Nephron (organoid): ENCODE measurements around the gene GLIS1.
A peak's percentile ranks its signal among the peaks of the same experiment; 100 is the strongest.

Experiments
- H3K27ac Mint-ChIP-seq, 3 experiments: 2 replicates each; pipeline ENCODE4 v1.8.0; 2020; ENCODE audit warnings: mixed read lengths in 3 of 3, mild to moderate bottlenecking in 2 of 3, moderate library complexity in 1 of 3
- H3K27me3 Mint-ChIP-seq: 2 replicates; pipeline ENCODE4 v1.8.0; 2021; ENCODE audit warnings: low read depth, mild to moderate bottlenecking, moderate library complexity, mixed read lengths
- H3K36me3 Mint-ChIP-seq: 2 replicates; pipeline ENCODE4 v1.8.0; 2020; ENCODE audit warnings: low read depth, mixed read lengths
- H3K4me1 Mint-ChIP-seq: 2 replicates; pipeline ENCODE4 v1.8.0; 2020; ENCODE audit warnings: mixed read lengths
- H3K4me3 Mint-ChIP-seq, 3 experiments: 2 replicates each; pipeline ENCODE4 v1.8.0; 2020; ENCODE audit warnings: mild to moderate bottlenecking in 3 of 3, mixed read lengths in 3 of 3, moderate library complexity in 2 of 3
- H3K9me3 Mint-ChIP-seq: 2 replicates; pipeline ENCODE4 v1.8.0; 2020; ENCODE audit warnings: mixed read lengths
- TF ChIP-seq, protein P1 (sequence below), 3 experiments: fragments of 200-600 bp; sonication (generic); IDR thresholded peaks; one replicate each; pipeline ENCODE4 v1.5.0; 2021; ENCODE audit warnings: antibody characterized with exemption in 3 of 3; ENCODE audit not compliant: unreplicated experiment in 3 of 3

The GLIS1 gene

DNA sequence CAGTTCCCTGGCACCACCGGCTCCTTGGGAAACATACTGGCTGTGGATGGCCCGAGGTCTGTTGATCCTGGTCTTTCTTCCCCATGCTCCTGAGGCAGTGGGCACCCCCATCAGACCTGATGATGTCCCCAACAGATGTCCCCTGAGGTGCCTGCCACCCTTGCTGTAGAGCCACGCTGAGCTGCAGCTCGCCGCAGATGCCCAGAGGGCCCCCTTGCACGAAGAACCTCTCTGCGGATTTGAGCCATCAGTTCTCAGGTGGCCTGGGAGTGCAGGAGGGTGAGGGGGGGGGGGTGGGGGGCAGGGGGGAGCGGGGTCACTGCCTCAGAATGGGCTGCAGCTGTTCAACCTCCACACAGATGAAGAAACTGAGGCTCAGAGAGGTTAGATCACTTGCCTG, 60.9 kb downstream of the GLIS1 start:
- TF ChIP-seq, protein P1, sequence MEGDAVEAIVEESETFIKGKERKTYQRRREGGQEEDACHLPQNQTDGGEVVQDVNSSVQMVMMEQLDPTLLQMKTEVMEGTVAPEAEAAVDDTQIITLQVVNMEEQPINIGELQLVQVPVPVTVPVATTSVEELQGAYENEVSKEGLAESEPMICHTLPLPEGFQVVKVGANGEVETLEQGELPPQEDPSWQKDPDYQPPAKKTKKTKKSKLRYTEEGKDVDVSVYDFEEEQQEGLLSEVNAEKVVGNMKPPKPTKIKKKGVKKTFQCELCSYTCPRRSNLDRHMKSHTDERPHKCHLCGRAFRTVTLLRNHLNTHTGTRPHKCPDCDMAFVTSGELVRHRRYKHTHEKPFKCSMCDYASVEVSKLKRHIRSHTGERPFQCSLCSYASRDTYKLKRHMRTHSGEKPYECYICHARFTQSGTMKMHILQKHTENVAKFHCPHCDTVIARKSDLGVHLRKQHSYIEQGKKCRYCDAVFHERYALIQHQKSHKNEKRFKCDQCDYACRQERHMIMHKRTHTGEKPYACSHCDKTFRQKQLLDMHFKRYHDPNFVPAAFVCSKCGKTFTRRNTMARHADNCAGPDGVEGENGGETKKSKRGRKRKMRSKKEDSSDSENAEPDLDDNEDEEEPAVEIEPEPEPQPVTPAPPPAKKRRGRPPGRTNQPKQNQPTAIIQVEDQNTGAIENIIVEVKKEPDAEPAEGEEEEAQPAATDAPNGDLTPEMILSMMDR (IDR thresholded peaks at IDR 0.05; ENCODE audit: unreplicated experiment in 3 of 3) = no peak
- peaks cover 50% of the 10 kb centered on the region for H3K27me3 Mint-ChIP-seq
- no peaks in the 10 kb centered on the region for H3K9me3 Mint-ChIP-seq
- peaks cover 41% of the 10 kb centered on the region for H3K4me1 Mint-ChIP-seq
- no peak overlapping the region for H3K4me3 Mint-ChIP-seq
- H3K27ac Mint-ChIP-seq = no peak overlapping the region
- no peaks in the 10 kb centered on the region for H3K36me3 Mint-ChIP-seq

DNA sequence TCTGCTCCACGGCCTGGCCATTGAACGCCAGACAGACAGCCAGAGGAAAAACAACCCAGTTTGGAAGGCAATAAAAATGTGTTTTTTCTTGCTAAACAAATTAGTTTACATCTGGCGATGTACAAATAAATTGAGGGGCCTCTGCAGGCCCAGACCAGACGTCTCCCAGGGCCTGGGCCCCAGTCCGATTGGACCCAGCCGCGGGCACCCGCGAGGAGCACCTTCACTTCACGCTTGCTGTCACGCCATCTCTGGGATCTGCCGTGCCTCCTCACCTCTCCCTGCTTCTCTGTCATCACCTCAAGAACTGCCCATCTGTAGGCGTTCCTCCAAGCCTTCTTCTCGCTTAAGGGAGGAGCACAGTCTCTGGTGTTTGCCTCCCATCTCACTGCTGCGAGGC, 61.5 kb downstream of the GLIS1 start:
- Mint-ChIP-seq H3K36me3 (no peaks in the 10 kb centered on the region), H3K9me3 (no peaks in the 10 kb centered on the region), H3K27ac (peak overlapping the region in 1 of 3 experiments; percentile 5), H3K4me1 (peaks cover 40% of the 10 kb centered on the region), H3K4me3 (no peak overlapping the region), H3K27me3 (peaks cover 46% of the 10 kb centered on the region)
- TF ChIP-seq, protein P1 (IDR thresholded peaks at IDR 0.05; ENCODE audit: unreplicated experiment in 3 of 3) = no peak

- H3K4me3 Mint-ChIP-seq = no peak overlapping the region
- H3K9me3 Mint-ChIP-seq = no peaks in the 10 kb centered on the region
- TF ChIP-seq, protein P1 (IDR thresholded peaks at IDR 0.05; ENCODE audit: unreplicated experiment in 3 of 3) = no peak
- H3K27ac Mint-ChIP-seq = no peak overlapping the region
- H3K27me3 Mint-ChIP-seq = peaks cover 25% of the 10 kb centered on the region
- peaks cover 11% of the 10 kb centered on the region for H3K4me1 Mint-ChIP-seq
- no peaks in the 10 kb centered on the region for H3K36me3 Mint-ChIP-seq
Observed at GRCh38 chr1:53672785-53673184, 66.2 kb downstream of the GLIS1 start.

DNA sequence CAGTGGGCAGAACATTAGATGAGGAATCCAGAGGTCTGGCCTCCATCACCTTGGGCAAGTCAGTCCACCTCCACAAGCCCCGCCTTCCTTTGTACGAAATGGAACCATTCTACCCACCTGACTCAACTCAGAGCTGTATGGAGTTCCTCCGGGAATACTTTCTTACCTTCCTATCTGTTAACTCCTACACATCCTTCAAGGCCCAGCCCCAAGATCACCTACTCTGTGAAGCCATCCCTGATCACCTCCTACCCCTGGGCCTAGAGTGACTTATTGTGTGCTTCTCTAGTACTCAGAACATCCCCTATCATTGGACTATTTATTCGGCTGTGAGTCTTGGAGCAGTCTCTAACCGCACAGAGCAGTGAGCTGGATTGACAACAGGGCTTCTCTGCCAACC, 66.7 kb downstream of the GLIS1 start:
- TF ChIP-seq, protein P1 (IDR thresholded peaks at IDR 0.05; ENCODE audit: unreplicated experiment in 3 of 3) = no peak
- peaks cover 11% of the 10 kb centered on the region for H3K4me1 Mint-ChIP-seq
- peaks cover 26% of the 10 kb centered on the region for H3K27me3 Mint-ChIP-seq
- H3K9me3 Mint-ChIP-seq = no peaks in the 10 kb centered on the region
- H3K4me3 Mint-ChIP-seq = no peak overlapping the region
- no peaks in the 10 kb centered on the region for H3K36me3 Mint-ChIP-seq
- no peak overlapping the region for H3K27ac Mint-ChIP-seq

- H3K4me1 Mint-ChIP-seq = peaks cover 11% of the 10 kb centered on the region
- H3K27me3 Mint-ChIP-seq = peaks cover 36% of the 10 kb centered on the region
- TF ChIP-seq, protein P1 (IDR thresholded peaks at IDR 0.05; ENCODE audit: unreplicated experiment in 3 of 3) = no peak
- no peaks in the 10 kb centered on the region for H3K36me3 Mint-ChIP-seq
- H3K27ac Mint-ChIP-seq = no peak overlapping the region
- H3K9me3 Mint-ChIP-seq = no peaks in the 10 kb centered on the region
- H3K4me3 Mint-ChIP-seq = no peak overlapping the region
Observed at GRCh38 chr1:53669621-53670191, 69.3 kb downstream of the GLIS1 start.

- no peaks in the 10 kb centered on the region for H3K9me3 Mint-ChIP-seq
- no peak overlapping the region for H3K27ac Mint-ChIP-seq
- no peaks in the 10 kb centered on the region for H3K36me3 Mint-ChIP-seq
- no peak overlapping the region for H3K4me3 Mint-ChIP-seq
- TF ChIP-seq, protein P1 (IDR thresholded peaks at IDR 0.05; ENCODE audit: unreplicated experiment in 3 of 3) = no peak
- peaks cover 11% of the 10 kb centered on the region for H3K4me1 Mint-ChIP-seq
- H3K27me3 Mint-ChIP-seq = peaks cover 30% of the 10 kb centered on the region
Observed at GRCh38 chr1:53666566-53666965, 72.4 kb downstream of the GLIS1 start.
